ENCODE data around the gene L3MBTL3. TPM values are rescaled to one million over a fixed set of nuclear protein-coding genes. Genes with fewer than 3 reads are reported as not detected.
A peak's percentile ranks its signal among the peaks of the same experiment; 100 is the strongest.

Gene L3MBTL3
- total RNA-seq, 1 donor from 2014 or later, result 11.8 TPM

- ATAC-seq (peak; percentile 3 to 16), DNase-seq (peak; percentile 55)
- Histone ChIP-seq H3K36me3 (no peaks in the 10 kb centered on the region), H3K9me3 (no peaks in the 10 kb centered on the region), H3K4me3 (peak overlapping the region; percentile 81), H3K27me3 (ENCODE audit: low read depth) (no peaks in the 10 kb centered on the region), H3K27ac (peak overlapping the region; percentile 61), H3K4me1 (peaks cover 5% of the 10 kb centered on the region)
- TF ChIP-seq CTCF (IDR thresholded peaks at IDR 0.05), result no peak
- intact Hi-C loops (cut with DNase I), result no loop called here
Observed at GRCh38 chr6:130018744-130019325, 454 bp downstream of the L3MBTL3 start.

- Histone ChIP-seq H3K4me1 (peaks cover 5% of the 10 kb centered on the region), H3K36me3 (no peaks in the 10 kb centered on the region), H3K27ac (peak overlapping the region; percentile 82), H3K27me3 (ENCODE audit: low read depth) (no peaks in the 10 kb centered on the region), H3K4me3 (peak overlapping the region; percentile 81), H3K9me3 (no peaks in the 10 kb centered on the region)
- DNase-seq, result peak; percentile 48
- ATAC-seq, result peak; percentile 1 to 14
- intact Hi-C loops (cut with DNase I), result no loop called here
- no peak for TF ChIP-seq CTCF (IDR thresholded peaks at IDR 0.05)
Observed at GRCh38 chr6:130019326-130020072, 1.1 kb downstream of the L3MBTL3 start.

GRCh38 chr6:130020073-130020906, 1.9 kb downstream of the L3MBTL3 start:
- peak; percentile 50 to 55 for ATAC-seq
- H3K9me3 ChIP-seq, result no peaks in the 10 kb centered on the region
- H3K4me1 ChIP-seq, result peaks cover 5% of the 10 kb centered on the region
- DNase-seq, result peak; percentile 55
- no peaks in the 10 kb centered on the region for H3K36me3 ChIP-seq
- H3K27me3 ChIP-seq (ENCODE audit: low read depth), result no peaks in the 10 kb centered on the region
- intact Hi-C loops (cut with DNase I), result no loop called here
- TF ChIP-seq CTCF (IDR thresholded peaks at IDR 0.05), result no peak
- peak overlapping the region; percentile 82 for H3K27ac ChIP-seq
- peak overlapping the region; percentile 81 for H3K4me3 ChIP-seq

GRCh38 chr6:130020907-130021629, 2.7 kb downstream of the L3MBTL3 start:
- H3K9me3 ChIP-seq, result no peaks in the 10 kb centered on the region
- intact Hi-C loops (cut with DNase I), result no loop called here
- H3K4me1 ChIP-seq, result peaks cover 5% of the 10 kb centered on the region
- no peaks in the 10 kb centered on the region for H3K36me3 ChIP-seq
- peak overlapping the region; percentile 82 for H3K27ac ChIP-seq
- TF ChIP-seq CTCF (IDR thresholded peaks at IDR 0.05), result peak; percentile 70
- no peaks in the 10 kb centered on the region for H3K27me3 ChIP-seq (ENCODE audit: low read depth)
- peak; percentile 67 for DNase-seq
- peak; percentile 90 to 92 for ATAC-seq
- H3K4me3 ChIP-seq, result peak overlapping the region; percentile 81

- no peaks in the 10 kb centered on the region for H3K4me1 ChIP-seq
- no peaks in the 10 kb centered on the region for H3K27me3 ChIP-seq (ENCODE audit: low read depth)
- H3K4me3 ChIP-seq, result no peak overlapping the region
- no peak for TF ChIP-seq CTCF (IDR thresholded peaks at IDR 0.05)
- no peaks in the 10 kb centered on the region for H3K9me3 ChIP-seq
- no peaks in the 10 kb centered on the region for H3K36me3 ChIP-seq
- no peak for DNase-seq
- intact Hi-C loops (cut with DNase I), result no loop called here
- ATAC-seq, result no peak
- H3K27ac ChIP-seq, result no peak overlapping the region
Observed at GRCh38 chr6:130026859-130027258, 8.5 kb downstream of the L3MBTL3 start.

Data from lower lobe of right lung (tissue), 2 donors.